Measurements from ENCODE around the gene DDX17.

DDX17 gene

DNA sequence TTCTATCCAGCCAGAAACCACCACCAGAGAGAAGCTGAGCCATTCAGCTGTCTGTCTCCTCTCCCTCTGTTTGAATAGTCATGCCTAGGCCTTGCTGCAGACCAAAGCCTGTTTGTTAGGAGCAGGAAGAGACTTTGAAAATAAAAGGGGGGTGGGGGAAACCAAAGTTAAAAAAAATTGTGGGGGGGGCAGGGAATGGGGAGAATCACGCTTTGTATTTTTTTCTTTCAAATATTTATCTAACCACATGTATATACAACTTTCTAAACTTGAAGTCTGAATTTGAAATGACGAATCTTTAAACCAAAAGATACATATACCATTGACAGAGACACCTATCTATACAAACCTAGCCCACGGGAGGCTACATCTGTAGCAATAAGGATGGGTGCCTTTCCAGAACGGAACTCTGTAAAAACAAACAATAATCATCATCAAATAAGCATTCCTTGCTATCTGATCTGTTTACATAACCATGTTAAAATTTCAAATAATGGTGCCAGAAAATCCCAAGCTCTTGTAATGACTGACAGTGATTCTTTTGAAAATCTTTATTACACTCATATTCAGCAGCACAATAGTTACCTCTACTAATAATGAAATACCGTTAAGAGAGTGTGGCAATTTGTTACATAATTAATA lies 14.3 kb downstream of the DDX17 start:
- DNase-seq (ENCODE audit: low read depth) = no peak
- H3K4me3 ChIP-seq (ENCODE audit: low read length) = no peak overlapping the region
- TF ChIP-seq, protein P1, sequence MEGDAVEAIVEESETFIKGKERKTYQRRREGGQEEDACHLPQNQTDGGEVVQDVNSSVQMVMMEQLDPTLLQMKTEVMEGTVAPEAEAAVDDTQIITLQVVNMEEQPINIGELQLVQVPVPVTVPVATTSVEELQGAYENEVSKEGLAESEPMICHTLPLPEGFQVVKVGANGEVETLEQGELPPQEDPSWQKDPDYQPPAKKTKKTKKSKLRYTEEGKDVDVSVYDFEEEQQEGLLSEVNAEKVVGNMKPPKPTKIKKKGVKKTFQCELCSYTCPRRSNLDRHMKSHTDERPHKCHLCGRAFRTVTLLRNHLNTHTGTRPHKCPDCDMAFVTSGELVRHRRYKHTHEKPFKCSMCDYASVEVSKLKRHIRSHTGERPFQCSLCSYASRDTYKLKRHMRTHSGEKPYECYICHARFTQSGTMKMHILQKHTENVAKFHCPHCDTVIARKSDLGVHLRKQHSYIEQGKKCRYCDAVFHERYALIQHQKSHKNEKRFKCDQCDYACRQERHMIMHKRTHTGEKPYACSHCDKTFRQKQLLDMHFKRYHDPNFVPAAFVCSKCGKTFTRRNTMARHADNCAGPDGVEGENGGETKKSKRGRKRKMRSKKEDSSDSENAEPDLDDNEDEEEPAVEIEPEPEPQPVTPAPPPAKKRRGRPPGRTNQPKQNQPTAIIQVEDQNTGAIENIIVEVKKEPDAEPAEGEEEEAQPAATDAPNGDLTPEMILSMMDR (conservative IDR thresholded peaks at IDR 0.05; ENCODE audit: low read length) = no peak

DNA sequence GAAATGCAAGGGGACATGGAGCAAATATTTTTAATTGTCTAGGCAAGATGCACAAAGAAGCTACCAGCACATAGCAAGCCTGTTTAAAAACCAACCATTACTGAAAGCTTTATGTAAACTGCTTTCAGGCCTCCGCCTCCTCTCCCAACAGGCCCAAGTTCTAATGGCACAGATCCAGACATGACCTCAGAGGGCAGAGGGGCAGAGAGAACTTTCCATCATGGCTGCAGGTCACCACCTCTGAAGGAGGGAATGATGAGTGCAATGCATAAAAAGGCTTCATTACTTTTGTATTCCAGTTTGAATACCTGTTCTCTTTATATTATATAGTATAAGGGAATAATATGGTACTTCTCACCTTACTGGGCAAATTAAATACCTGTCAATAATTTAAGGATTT lies 15.2 kb downstream of the DDX17 start:
- DNase-seq (ENCODE audit: low read depth) = no peak
- H3K4me3 ChIP-seq (ENCODE audit: low read length) = no peak overlapping the region
- TF ChIP-seq, protein P1 (conservative IDR thresholded peaks at IDR 0.05; ENCODE audit: low read length) = no peak

DNA sequence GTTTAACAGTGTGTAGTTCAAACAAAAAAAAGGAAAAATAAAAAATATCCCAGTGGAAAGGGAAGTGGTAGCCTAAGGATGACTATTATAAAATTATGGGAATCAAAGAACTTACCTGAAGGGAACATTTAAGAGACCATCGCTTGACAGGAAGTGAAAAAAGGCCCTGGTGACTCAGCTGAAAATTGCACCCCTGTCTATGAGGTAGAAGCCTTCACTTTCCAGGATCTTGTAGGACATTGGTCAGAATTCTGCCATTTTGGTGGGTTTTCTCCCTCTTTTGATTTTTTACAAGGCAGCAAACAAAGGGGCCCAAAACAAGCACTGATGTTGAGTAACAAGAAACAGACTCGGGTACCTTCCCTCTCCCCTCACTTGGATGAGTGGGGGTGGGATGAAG lies 15.6 kb downstream of the DDX17 start:
- no peak for DNase-seq (ENCODE audit: low read depth)
- TF ChIP-seq, protein P1 (conservative IDR thresholded peaks at IDR 0.05; ENCODE audit: low read length) = no peak
- H3K4me3 ChIP-seq (ENCODE audit: low read length) = no peak overlapping the region

DNA sequence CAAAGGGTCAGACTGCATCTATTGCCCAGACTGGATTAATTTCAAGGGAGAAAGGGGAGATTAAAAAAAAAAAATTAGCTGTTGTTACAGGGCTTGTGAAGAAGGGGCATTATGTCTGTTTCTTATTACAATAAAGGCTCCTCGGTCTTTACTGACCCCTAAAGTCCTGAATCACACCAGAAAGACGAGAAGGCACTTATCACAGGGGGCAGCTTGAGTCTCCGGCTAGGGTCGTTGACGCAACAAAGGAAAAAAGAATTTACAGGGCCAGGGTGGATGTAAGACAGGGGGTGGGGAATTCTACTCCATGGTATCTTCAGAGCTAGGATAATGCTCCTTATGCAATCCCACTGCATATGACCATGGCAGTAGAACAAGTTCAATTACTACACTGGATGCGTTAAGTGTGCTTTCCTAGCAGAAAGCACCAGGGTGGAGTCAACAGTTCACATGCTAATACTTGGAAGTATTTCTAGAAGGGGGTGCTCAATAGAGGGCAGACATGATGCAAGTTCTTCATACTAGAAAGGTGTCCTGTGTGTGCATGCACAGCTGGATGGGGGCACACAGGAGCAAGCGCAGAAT lies 16.5 kb downstream of the DDX17 start:
- DNase-seq (ENCODE audit: low read depth) = no peak
- TF ChIP-seq, protein P1 (conservative IDR thresholded peaks at IDR 0.05; ENCODE audit: low read length) = no peak

DNA sequence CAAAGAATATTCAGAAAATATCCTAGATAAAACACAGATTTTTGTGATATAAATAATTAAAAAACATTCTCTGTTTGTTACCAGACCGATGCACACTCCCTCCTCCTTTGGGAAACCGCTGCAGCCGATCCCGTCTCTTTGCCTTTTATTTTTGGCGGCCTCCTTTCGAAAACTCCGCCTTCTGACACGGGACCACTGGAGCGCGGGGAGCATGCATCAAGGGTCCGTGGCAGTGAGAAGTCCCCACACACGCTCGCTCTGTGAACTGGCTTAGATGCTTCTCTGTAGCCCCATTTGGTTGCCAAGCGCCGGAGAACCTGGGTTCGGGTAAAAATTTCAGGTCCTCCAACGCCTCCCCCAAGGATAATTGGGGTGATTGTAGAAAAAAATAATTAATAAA lies 17.0 kb downstream of the DDX17 start:
- DNase-seq (ENCODE audit: low read depth) = no peak
- TF ChIP-seq, protein P1 (conservative IDR thresholded peaks at IDR 0.05; ENCODE audit: low read length) = no peak
- H3K4me3 ChIP-seq (ENCODE audit: low read length) = no peak overlapping the region

More for the DNA sequence above, 16.5 kb downstream of the DDX17 start:
- no peak overlapping the region for H3K4me3 ChIP-seq (ENCODE audit: low read length)

DNA sequence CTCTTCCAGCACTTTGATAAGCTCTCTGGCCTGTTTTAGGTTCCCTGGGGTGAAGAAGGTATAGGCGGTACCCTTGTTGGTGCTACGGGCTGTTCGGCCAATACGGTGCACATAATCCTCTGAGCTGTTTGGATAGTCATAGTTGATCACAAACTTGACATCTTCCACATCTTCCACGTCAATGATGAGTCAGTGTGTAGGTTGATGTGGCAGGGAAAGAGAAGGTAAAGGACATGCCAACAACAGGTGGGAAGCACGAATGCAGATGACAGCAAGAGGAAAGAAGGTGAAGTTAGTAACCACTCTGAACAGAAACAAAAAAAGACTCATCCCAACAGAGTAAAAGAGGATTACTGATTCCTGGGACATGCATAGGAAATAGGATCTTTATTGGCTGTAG lies 18.2 kb downstream of the DDX17 start:
- no peak for DNase-seq (ENCODE audit: low read depth)
- TF ChIP-seq, protein P1 (conservative IDR thresholded peaks at IDR 0.05; ENCODE audit: low read length) = no peak
- H3K4me3 ChIP-seq (ENCODE audit: low read length) = no peak overlapping the region

DNA sequence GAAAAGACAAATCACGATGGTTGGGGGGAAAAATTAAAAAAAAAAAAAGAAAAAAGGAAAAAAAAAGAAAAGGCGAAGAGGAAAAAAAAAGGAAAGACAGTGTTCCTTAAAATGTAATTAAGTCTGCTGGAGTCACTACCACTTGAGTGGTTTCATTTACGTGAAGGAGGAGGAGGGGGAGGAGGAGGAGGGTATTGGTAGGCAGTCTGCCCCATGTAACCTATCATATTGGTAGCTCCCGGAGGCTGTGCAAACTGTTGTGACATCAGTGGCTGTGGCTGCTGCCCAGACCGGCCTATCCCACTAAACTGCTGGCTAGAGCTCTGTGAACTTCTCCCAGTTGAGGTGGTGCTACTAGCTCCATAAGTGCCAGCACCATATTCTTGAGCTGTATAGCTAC lies 20.3 kb downstream of the DDX17 start:
- no peak overlapping the region for H3K4me3 ChIP-seq (ENCODE audit: low read length)
- no peak for DNase-seq (ENCODE audit: low read depth)
- TF ChIP-seq, protein P1 (conservative IDR thresholded peaks at IDR 0.05; ENCODE audit: low read length) = no peak

Measured in AG10803 (cell line).